Breast epithelium (tissue), 4 donors: ENCODE results near the gene RPL29. TPM values are rescaled to one million over a fixed set of nuclear protein-coding genes. Genes with fewer than 3 reads are reported as not detected.

ENCODE experiments used
- DNase-seq, 2 donors: peaks; one replicate each; pipeline ENCODE4 v3.0.0-alpha.2; 2019; ENCODE audit warnings: low spot score in 2 of 2
- H3K27ac ChIP-seq, 2 donors: fragments of 200-600 bp; sonication (generic) in 1 of 2; one replicate each; pipeline ENCODE4 v1.5.1; 2016 to 2019; ENCODE audit warnings: mild to moderate bottlenecking in 1 of 2
- H3K27me3 ChIP-seq, 2 donors: fragments of 200-600 bp; sonication (generic) in 1 of 2; one replicate each; pipeline versions ENCODE4 v1.5.1 to v1.6.0; 2017 to 2019; ENCODE audit warnings: control low read depth in 1 of 2, mild to moderate bottlenecking in 1 of 2
- H3K36me3 ChIP-seq: fragments of 200-600 bp; one replicate; pipeline ENCODE4 v1.5.1; 2019
- H3K4me1 ChIP-seq, 2 donors: fragments of 200-600 bp; sonication (generic); one replicate each; pipeline ENCODE4 v1.5.1; 2016 to 2019; ENCODE audit warnings: control low read depth in 1 of 2
- H3K4me3 ChIP-seq, 3 donors: fragments of 200-600 bp; sonication (generic); 1 replicate in 2 of 3; 2 replicates in 1 of 3; pipeline ENCODE4 v1.5.1; 2016 to 2019; ENCODE audit warnings: mild to moderate bottlenecking in 3 of 3, moderate library complexity in 2 of 3
- H3K9me3 ChIP-seq, 2 donors: fragments of 200-600 bp; sonication (generic) in 1 of 2; one replicate each; pipeline ENCODE4 v1.5.1; 2016 to 2019; ENCODE audit warnings: control low read depth in 1 of 2
- CTCF ChIP-seq, 3 donors: fragments of 450-650 bp; IDR thresholded peaks; one replicate each; pipeline ENCODE4 v1.5.1; 2016 to 2017; ENCODE audit warnings: antibody characterized with exemption in 3 of 3, mild to moderate bottlenecking in 3 of 3, moderate library complexity in 3 of 3
- POLR2A ChIP-seq: fragments of 450-650 bp; IDR thresholded peaks from one replicate; pipeline ENCODE4 v1.6.1; 2016; ENCODE audit warnings: antibody characterized with exemption, mild to moderate bottlenecking, moderate library complexity
- POLR2AphosphoS5 ChIP-seq, 3 donors: sonication (generic); formaldehyde crosslinking; IDR thresholded peaks; one replicate each; pipeline ENCODE4 v1.6.1; 2017; ENCODE audit warnings: antibody characterized with exemption in 3 of 3
- intact Hi-C: fragments of 100-400 bp; cut with DNase I; formaldehyde crosslinking; loops from one replicate; pipeline ENCODE4 v1.15.1; 2023; ENCODE audit warnings: low total_unique reads
- total RNA-seq, 3 donors: library from RNA; depleted of rRNA; stranded (reverse); fragments of >200 nt; gene quantifications; one replicate each; pipeline ENCODE4 v1.1.0, GENCODE V29; 2016

RPL29 gene
- total RNA-seq, 3 donors from 2014 or later = 1,890 to 2,530 (median 2,229) TPM

GRCh38 chr3:52026041-52026440 lies 30.3 kb upstream of the RPL29 start:
- no peaks in the 10 kb centered on the region for H3K36me3 ChIP-seq
- intact Hi-C loops = no loop called here
- DNase-seq = no peak
- H3K9me3 ChIP-seq = no peaks in the 10 kb centered on the region
- no peaks in the 10 kb centered on the region for H3K27me3 ChIP-seq
- no peak for TF ChIP-seq POLR2AphosphoS5 (IDR thresholded peaks at IDR 0.05)
- no peak for TF ChIP-seq POLR2A
- no peak for TF ChIP-seq CTCF (IDR thresholded peaks at IDR 0.05)
- no peak overlapping the region for H3K4me3 ChIP-seq
- no peaks in the 10 kb centered on the region for H3K4me1 ChIP-seq
- H3K27ac ChIP-seq = no peak overlapping the region

GRCh38 chr3:52025453-52025852 lies 29.8 kb upstream of the RPL29 start:
- Histone ChIP-seq H3K9me3 (no peaks in the 10 kb centered on the region), H3K27ac (no peak overlapping the region), H3K36me3 (no peaks in the 10 kb centered on the region), H3K4me1 (no peaks in the 10 kb centered on the region), H3K27me3 (no peaks in the 10 kb centered on the region), H3K4me3 (no peak overlapping the region)
- DNase-seq = no peak
- intact Hi-C loops = no loop called here
- TF ChIP-seq POLR2AphosphoS5 (IDR thresholded peaks at IDR 0.05) (no peak), CTCF (IDR thresholded peaks at IDR 0.05) (no peak), POLR2A (no peak)

GRCh38 chr3:52024765-52025452 lies 29.2 kb upstream of the RPL29 start:
- no peaks in the 10 kb centered on the region for H3K4me1 ChIP-seq

GRCh38 chr3:52023860-52024764 lies 28.4 kb upstream of the RPL29 start:
- DNase-seq = no peak
- TF ChIP-seq CTCF (IDR thresholded peaks at IDR 0.05) (no peak), POLR2AphosphoS5 (IDR thresholded peaks at IDR 0.05) (no peak), POLR2A (no peak)
- H3K9me3 ChIP-seq = no peaks in the 10 kb centered on the region
- no peak overlapping the region for H3K4me3 ChIP-seq
- no peaks in the 10 kb centered on the region for H3K4me1 ChIP-seq
- intact Hi-C loops = no loop called here
- H3K27ac ChIP-seq = peak overlapping the region in 1 of 2 donors; percentile 58
- no peaks in the 10 kb centered on the region for H3K36me3 ChIP-seq
- no peaks in the 10 kb centered on the region for H3K27me3 ChIP-seq

More at GRCh38 chr3:52024765-52025452, 29.2 kb upstream of the RPL29 start:
- Histone ChIP-seq H3K9me3 (no peaks in the 10 kb centered on the region), H3K27me3 (no peaks in the 10 kb centered on the region), H3K4me3 (no peak overlapping the region), H3K36me3 (no peaks in the 10 kb centered on the region), H3K27ac (no peak overlapping the region)
- no peak for DNase-seq
- TF ChIP-seq POLR2AphosphoS5 (IDR thresholded peaks at IDR 0.05) (no peak), CTCF (IDR thresholded peaks at IDR 0.05) (no peak), POLR2A (no peak)
- intact Hi-C loops = no loop called here
